PC-9 (cell line): ENCODE results near the gene THOC6. TPM values are rescaled to one million over a fixed set of nuclear protein-coding genes. Genes with fewer than 3 reads are reported as not detected.
"Not testable (repeated sequence)": the region's sequence is repeated elsewhere in the genome, so short reads cannot be mapped to it uniquely, and the experiment has no call there.

ENCODE experiments used
- BruUV-seq: library from RNA; stranded (reverse); fragments of 400-500 nt; replicated peaks from 2 replicates; lab custom pipeline; 2021; lab: Mats Ljungman, UMichigan
- CTCF ChIA-PET: fragments of 300-600 bp; sonication (Branson Sonifier 250); formaldehyde crosslinking; loops from one replicate; lab custom pipeline; 2022; ENCODE audit warnings: antibody characterized with exemption; lab: Charles Lee
- POLR2A ChIA-PET: fragments of 300-600 bp; sonication (Branson Sonifier 250); formaldehyde crosslinking; loops from one replicate; lab custom pipeline; 2022; ENCODE audit warnings: antibody characterized with exemption; ENCODE audit not compliant: unreplicated experiment; lab: Charles Lee
- DNase-seq, 2 experiments: peaks; one replicate each; pipeline versions ENCODE4 v3.0.0 to v3.0.0-alpha.2; 2015 to 2022; ENCODE audit warnings: mixed read lengths in 1 of 2
- H2AFZ ChIP-seq: fragments of 200-600 bp; sonication (generic); 2 replicates; pipeline ENCODE4 v1.8.1; 2017; ENCODE audit warnings: antibody characterized with exemption
- H3F3A ChIP-seq: fragments of 200-600 bp; sonication (generic); 2 replicates; pipeline ENCODE4 v1.8.1; 2017; ENCODE audit warnings: antibody characterized with exemption, mild to moderate bottlenecking, low read depth; ENCODE audit not compliant: insufficient read depth
- H3K27ac ChIP-seq: fragments of 200-600 bp; sonication (generic); 2 replicates; pipeline ENCODE4 v1.6.1; 2016; ENCODE audit warnings: mixed run types
- H3K27me3 ChIP-seq: fragments of 200-600 bp; sonication (generic); 2 replicates; pipeline ENCODE4 v1.6.1; 2016; ENCODE audit warnings: low read depth, mixed run types; ENCODE audit not compliant: insufficient read depth
- H3K36me3 ChIP-seq: fragments of 200-600 bp; sonication (generic); 2 replicates; pipeline ENCODE4 v1.6.1; 2016; ENCODE audit warnings: low read depth, mixed run types
- H3K4me1 ChIP-seq: fragments of 200-600 bp; sonication (generic); replicated peaks from 2 replicates; pipeline ENCODE4 v1.6.1; 2016; ENCODE audit warnings: mixed run types; ENCODE audit not compliant: insufficient read depth
- H3K4me2 ChIP-seq: fragments of 200-600 bp; sonication (generic); 2 replicates; pipeline ENCODE4 v1.6.1; 2017; ENCODE audit warnings: mixed run types
- H3K4me3 ChIP-seq: fragments of 200-600 bp; sonication (generic); 2 replicates; pipeline ENCODE4 v1.6.1; 2016; ENCODE audit warnings: mixed run types
- H3K79me2 ChIP-seq: fragments of 200-600 bp; sonication (generic); 2 replicates; pipeline ENCODE4 v1.6.1; 2017; ENCODE audit warnings: low read depth, mixed run types
- H3K9me2 ChIP-seq: fragments of 200-600 bp; sonication (generic); 2 replicates; pipeline ENCODE4 v1.8.1; 2017; ENCODE audit warnings: mild to moderate bottlenecking; ENCODE audit not compliant: insufficient read depth
- H3K9me3 ChIP-seq: fragments of 200-600 bp; sonication (generic); 2 replicates; pipeline ENCODE4 v1.8.1; 2016; ENCODE audit warnings: low read depth; ENCODE audit not compliant: insufficient read depth
- H4K20me1 ChIP-seq: fragments of 200-600 bp; sonication (generic); 2 replicates; pipeline ENCODE4 v1.8.1; 2017; ENCODE audit not compliant: insufficient read depth
- EZH2 ChIP-seq: fragments of 200-600 bp; sonication (generic); IDR thresholded peaks from 2 replicates; pipeline ENCODE4 v1.8.0; 2017; ENCODE audit warnings: antibody characterized with exemption, low read depth
- intact Hi-C: fragments of 100-400 bp; cut with micrococcal nuclease; formaldehyde crosslinking; loops from one replicate; pipeline ENCODE4 v1.10.0; 2022; ENCODE audit not compliant: unreplicated experiment
- total RNA-seq: library from RNA; stranded (reverse); gene quantifications from 2 replicates; pipeline ENCODE4 v1.2.3, GENCODE V29; 2021
- TF ChIP-seq, protein P1 (sequence below): fragments of 200-600 bp; sonication (generic); conservative IDR thresholded peaks from 2 replicates; pipeline ENCODE4 v1.6.1; 2017; ENCODE audit warnings: mixed run types, antibody characterized with exemption, mild to moderate bottlenecking, moderate library complexity

THOC6 gene
- total RNA-seq, 1 experiment from 2014 or later, result 69.9 TPM

- no peaks in the 10 kb centered on the region for H3K36me3 ChIP-seq
- no peaks in the 10 kb centered on the region for H3K4me1 ChIP-seq
- H3K4me3 ChIP-seq, result no peak overlapping the region
- no peak overlapping the region for H3K27ac ChIP-seq
- DNase-seq, result no peak
- ChIA-PET CTCF (interaction anchor here (0.5 to 1.1 kb wide), 2 partner anchors 8 to 20 kb away, joined by 3 read pairs; no protein-coding TSS in a partner anchor), POLR2A (no interaction called here)
- H3K9me2 ChIP-seq, result no peaks in the 10 kb centered on the region
- no peak overlapping the region for H2AFZ ChIP-seq
- BruUV-seq, result no TSS peak
- peaks cover 2% of the 10 kb centered on the region; the same call in 1 of the 2 replicates for H3F3A ChIP-seq
- no peaks in the 10 kb centered on the region for H3K9me3 ChIP-seq
- no peak for TF ChIP-seq EZH2
- TF ChIP-seq, protein P1, sequence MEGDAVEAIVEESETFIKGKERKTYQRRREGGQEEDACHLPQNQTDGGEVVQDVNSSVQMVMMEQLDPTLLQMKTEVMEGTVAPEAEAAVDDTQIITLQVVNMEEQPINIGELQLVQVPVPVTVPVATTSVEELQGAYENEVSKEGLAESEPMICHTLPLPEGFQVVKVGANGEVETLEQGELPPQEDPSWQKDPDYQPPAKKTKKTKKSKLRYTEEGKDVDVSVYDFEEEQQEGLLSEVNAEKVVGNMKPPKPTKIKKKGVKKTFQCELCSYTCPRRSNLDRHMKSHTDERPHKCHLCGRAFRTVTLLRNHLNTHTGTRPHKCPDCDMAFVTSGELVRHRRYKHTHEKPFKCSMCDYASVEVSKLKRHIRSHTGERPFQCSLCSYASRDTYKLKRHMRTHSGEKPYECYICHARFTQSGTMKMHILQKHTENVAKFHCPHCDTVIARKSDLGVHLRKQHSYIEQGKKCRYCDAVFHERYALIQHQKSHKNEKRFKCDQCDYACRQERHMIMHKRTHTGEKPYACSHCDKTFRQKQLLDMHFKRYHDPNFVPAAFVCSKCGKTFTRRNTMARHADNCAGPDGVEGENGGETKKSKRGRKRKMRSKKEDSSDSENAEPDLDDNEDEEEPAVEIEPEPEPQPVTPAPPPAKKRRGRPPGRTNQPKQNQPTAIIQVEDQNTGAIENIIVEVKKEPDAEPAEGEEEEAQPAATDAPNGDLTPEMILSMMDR, result no peak
- no peak overlapping the region for H3K4me2 ChIP-seq
- H4K20me1 ChIP-seq, result no peaks in the 10 kb centered on the region
- intact Hi-C loops, result no loop called here
- no peaks in the 10 kb centered on the region for H3K27me3 ChIP-seq
- no peaks in the 10 kb centered on the region for H3K79me2 ChIP-seq
Observed at GRCh38 chr16:3051494-3051893, 27.7 kb downstream of the THOC6 start.

- H4K20me1 ChIP-seq, H3K9me2 ChIP-seq, intact Hi-C loops, H3F3A ChIP-seq, CTCF ChIA-PET, H3K4me2 ChIP-seq, H3K27ac ChIP-seq, H2AFZ ChIP-seq, POLR2A ChIA-PET, H3K27me3 ChIP-seq, BruUV-seq, H3K4me3 ChIP-seq, H3K36me3 ChIP-seq, H3K4me1 ChIP-seq, DNase-seq, H3K79me2 ChIP-seq, H3K9me3 ChIP-seq: not testable (repeated sequence)
Observed at GRCh38 chr16:3052571-3053329, 28.9 kb downstream of the THOC6 start.

DNA sequence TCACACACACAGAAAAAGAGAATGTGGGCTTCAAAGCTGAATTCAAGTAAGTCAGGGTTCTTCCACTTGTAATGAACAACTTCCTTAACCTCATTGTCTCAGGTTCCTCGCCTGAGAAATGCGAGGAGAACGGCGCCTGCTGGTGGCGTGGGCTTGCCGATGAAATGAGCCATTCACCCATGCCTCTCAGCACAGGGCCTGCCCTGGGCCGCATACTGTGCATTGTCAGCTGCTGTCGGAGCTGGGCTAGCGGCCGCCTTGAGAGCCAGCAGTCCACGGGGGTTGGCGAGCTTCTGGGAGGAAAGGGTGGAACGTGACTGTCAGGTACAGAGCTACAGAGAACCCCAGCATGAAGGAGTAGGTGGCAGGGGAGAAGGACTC, 29.5 kb downstream of the THOC6 start:
- CTCF ChIA-PET, intact Hi-C loops, H3K79me2 ChIP-seq, H3K4me1 ChIP-seq, H3K9me3 ChIP-seq, H2AFZ ChIP-seq, H3K4me3 ChIP-seq, H3K36me3 ChIP-seq, H3F3A ChIP-seq, DNase-seq, POLR2A ChIA-PET, H3K27ac ChIP-seq, H3K9me2 ChIP-seq, H3K27me3 ChIP-seq, BruUV-seq, H3K4me2 ChIP-seq, H4K20me1 ChIP-seq: not testable (repeated sequence)

DNA sequence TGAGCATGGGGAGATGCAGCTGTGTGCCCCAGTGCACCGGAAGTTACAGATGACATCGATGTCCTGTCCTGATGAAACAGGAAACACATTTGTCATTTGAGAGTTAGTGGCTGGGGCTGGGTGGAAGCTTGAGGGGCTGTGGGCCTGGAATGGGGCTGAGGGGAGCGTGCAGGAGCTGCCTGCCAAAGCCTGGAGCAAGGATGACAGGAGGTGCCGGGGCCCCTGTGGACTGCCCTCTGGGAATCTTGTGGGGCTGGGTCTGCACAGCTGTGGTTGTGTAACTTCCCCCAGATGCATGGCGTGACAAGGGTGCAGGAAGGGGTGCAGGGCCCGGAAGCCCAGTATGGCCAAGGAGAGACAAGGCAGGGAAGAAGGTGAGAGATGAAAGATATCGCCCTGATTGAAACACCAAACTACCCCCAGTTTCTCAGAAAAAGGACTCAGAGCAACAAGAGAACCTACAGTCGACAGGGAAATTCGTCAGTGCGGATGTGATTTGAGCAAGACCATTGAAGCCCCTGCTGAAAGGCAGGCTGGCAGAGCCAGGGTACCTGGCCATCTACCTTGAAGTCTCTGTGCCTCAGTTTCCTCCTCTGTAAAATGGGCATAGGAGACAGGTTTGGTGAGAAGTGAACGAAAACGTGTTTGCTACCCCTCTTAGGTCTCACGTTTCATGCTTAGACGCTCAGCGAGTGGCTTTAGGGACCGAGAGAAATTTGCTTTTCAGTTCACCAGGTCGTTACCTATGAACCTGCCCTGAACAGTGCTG, 31.3 kb downstream of the THOC6 start:
- H3K27me3 ChIP-seq, result no peaks in the 10 kb centered on the region
- no TSS peak for BruUV-seq
- DNase-seq, result no peak
- no peaks in the 10 kb centered on the region for H4K20me1 ChIP-seq
- H3F3A ChIP-seq, result peaks cover 8% of the 10 kb centered on the region; the same call in 1 of the 2 replicates
- H3K4me3 ChIP-seq, result no peak overlapping the region
- CTCF ChIA-PET, result interaction anchor here (1.7 kb wide), 1 partner anchor 23 kb away, joined by 3 read pairs; no protein-coding TSS in a partner anchor
- H3K36me3 ChIP-seq, result no peaks in the 10 kb centered on the region
- intact Hi-C loops, result loop anchor here (5.0 kb wide), 1 partner anchor 112 kb away; no protein-coding TSS in a partner anchor
- no peak overlapping the region for H2AFZ ChIP-seq
- H3K27ac ChIP-seq, result no peak overlapping the region
- no peaks in the 10 kb centered on the region for H3K79me2 ChIP-seq
- no peaks in the 10 kb centered on the region for H3K9me2 ChIP-seq
- H3K9me3 ChIP-seq, result no peaks in the 10 kb centered on the region
- H3K4me1 ChIP-seq, result peaks cover 10% of the 10 kb centered on the region; the same call in 1 of the 2 replicates
- TF ChIP-seq, protein P1, result no peak
- TF ChIP-seq EZH2, result no peak
- POLR2A ChIA-PET, result no interaction called here
- no peak overlapping the region for H3K4me2 ChIP-seq

DNA sequence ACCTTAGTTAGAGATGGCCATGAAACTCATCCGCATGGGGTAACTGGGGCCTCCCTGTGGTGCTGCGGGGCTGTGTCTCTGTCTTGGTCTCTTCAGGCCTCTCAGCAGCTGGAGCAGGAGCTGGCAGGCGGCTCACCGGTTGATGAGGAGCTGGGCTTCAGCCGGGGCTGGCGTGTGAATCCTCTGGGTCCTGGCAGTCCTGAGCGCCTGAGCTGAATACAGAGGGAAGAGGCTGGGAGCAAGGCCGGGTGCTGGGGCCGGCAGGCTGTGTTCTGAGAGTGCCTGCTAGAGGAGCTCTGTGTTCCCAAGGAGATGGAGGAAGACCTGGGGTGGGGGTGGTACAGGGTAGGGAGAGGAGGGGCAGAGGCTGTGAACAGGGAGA, 31.9 kb downstream of the THOC6 start:
- H3K9me2 ChIP-seq, H3K9me3 ChIP-seq, H3K79me2 ChIP-seq, H4K20me1 ChIP-seq, H3K36me3 ChIP-seq, H2AFZ ChIP-seq, H3K27ac ChIP-seq, H3K27me3 ChIP-seq, POLR2A ChIA-PET, DNase-seq, H3F3A ChIP-seq, H3K4me3 ChIP-seq, BruUV-seq, H3K4me2 ChIP-seq: not testable (repeated sequence)
- peaks cover 10% of the 10 kb centered on the region; the same call in 1 of the 2 replicates for H3K4me1 ChIP-seq
- intact Hi-C loops, result loop anchor here (5.0 kb wide), 1 partner anchor 112 kb away; no protein-coding TSS in a partner anchor
- CTCF ChIA-PET, result interaction anchor here (0.6 to 1.7 kb wide), 2 partner anchors 24 to 77 kb away, joined by 3 to 6 read pairs; no protein-coding TSS in a partner anchor
